Kidney (tissue), 14 donors: Measurements from ENCODE around the gene DLG2. TPM values are rescaled to one million over a fixed set of nuclear protein-coding genes. Genes with fewer than 3 reads are reported as not detected.

ENCODE experiments used
- DNase-seq, 5 donors: peaks; one replicate each; pipeline ENCODE4 v3.0.0-alpha.2; 2013 to 2020
- FAIRE-seq: peaks from 2 replicates; lab custom pipeline; 2012; peaks lifted over from hg19 to GRCh38; lab: Jason Lieb, UNC
- H3K27ac ChIP-seq, 2 donors: one replicate each; pipeline ENCODE4 v1.7.0; 2013; ENCODE audit warnings: low read depth in 2 of 2, low read length in 2 of 2, inconsistent platforms in 1 of 2
- H3K27me3 ChIP-seq: one replicate; pipeline ENCODE4 v1.7.1; 2013; ENCODE audit warnings: low read length, inconsistent platforms; ENCODE audit not compliant: control insufficient read depth, insufficient read depth
- H3K36me3 ChIP-seq, 3 donors: one replicate each; pipeline versions ENCODE4 v1.7.0 to v1.7.1; 2013; ENCODE audit warnings: low read length in 3 of 3, control low read depth in 1 of 3, inconsistent platforms in 1 of 3; ENCODE audit not compliant: insufficient read depth in 3 of 3, control insufficient read depth in 2 of 3
- H3K4me1 ChIP-seq, 3 donors: one replicate each; pipeline versions ENCODE4 v1.7.0 to v1.7.1; 2013; ENCODE audit warnings: low read length in 3 of 3, inconsistent platforms in 1 of 3, low read depth in 1 of 3; ENCODE audit not compliant: control insufficient read depth in 2 of 3, insufficient read depth in 2 of 3
- H3K4me3 ChIP-seq, 3 donors: one replicate each; pipeline versions ENCODE4 v1.7.0 to v1.8.1; 2013; ENCODE audit warnings: low read length in 3 of 3, control low read depth in 1 of 3, inconsistent platforms in 1 of 3
- H3K9ac ChIP-seq, 3 donors: one replicate each; pipeline versions ENCODE4 v1.7.0 to v1.7.1; 2013; ENCODE audit warnings: low read length in 3 of 3, control low read depth in 1 of 3, inconsistent platforms in 1 of 3
- H3K9me3 ChIP-seq, 3 donors: one replicate each; pipeline versions ENCODE4 v1.7.0 to v1.7.1; 2013; ENCODE audit warnings: low read length in 3 of 3, control low read depth in 1 of 3, inconsistent platforms in 1 of 3; ENCODE audit not compliant: control insufficient read depth in 2 of 3, insufficient read depth in 1 of 3
- intact Hi-C: fragments of 100-400 bp; cut with DNase I; formaldehyde crosslinking; loops from one replicate; pipeline ENCODE4 v1.11.1; 2022
- polyA plus RNA-seq: library from polyadenylated mRNA; stranded (reverse); fragments of 350-450 nt; fragmentation: Illumina TruSeq; extraction: RNeasy Lipid Tissue Mini Kit (QIAGEN cat#74804); gene quantifications from one replicate; pipeline ENCODE4 v1.2.3, GENCODE V29; 2014; ENCODE audit warnings: low read depth, low replicate concordance; ENCODE audit not compliant: insufficient read depth
- total RNA-seq: library from RNA; stranded (reverse); fragmentation: NEBNext Ultra II Directional; extraction: Animal tissue kit (Norgen Biotek cat#: 25700); gene quantifications from one replicate; pipeline ENCODE4 v1.2.1, GENCODE V29; 2021
- TF ChIP-seq, protein P1 (sequence below): IDR thresholded peaks from 3 replicates; pipeline ENCODE4 v1.5.1; 2012; ENCODE audit warnings: mild to moderate bottlenecking, moderate library complexity, borderline replicate concordance; ENCODE audit not compliant: insufficient read depth; ENCODE audit errors: extremely low read depth
- donor health status: control.
- donor health status: control.
- donor health status: control.
- donor health status: control.
- donor health status: control.
- donor health status: DM: yes; HTN: yes; CAD: no.
- donor health status: Normal renal cell carcinoma (clear cell type).

Gene DLG2
- total and polyA plus RNA-seq, 2 donors from 2014 or later: 2.9 to 7.2 TPM

DNA sequence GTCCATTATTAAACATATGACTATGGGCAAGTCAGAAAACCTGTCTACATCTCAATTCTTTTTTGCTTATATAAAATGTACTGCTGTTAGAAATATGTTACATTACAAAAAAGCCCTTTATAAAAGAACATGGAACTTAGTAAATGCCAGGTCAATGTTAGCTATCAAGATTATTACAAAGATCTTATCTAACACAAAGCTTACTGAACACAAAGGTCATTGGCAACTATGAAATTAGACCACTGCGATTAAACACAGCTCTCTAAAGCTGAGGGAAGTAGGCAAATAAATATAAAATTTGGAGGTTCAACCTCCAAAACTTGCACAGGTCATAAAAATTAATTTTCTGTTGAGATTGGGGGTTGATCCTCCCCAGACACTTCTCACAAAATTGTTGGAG, 1648.2 kb downstream of the DLG2 start:
- no peak overlapping the region for H3K4me3 ChIP-seq
- no peaks in the 10 kb centered on the region for H3K9me3 ChIP-seq
- FAIRE-seq (no peak), DNase-seq (no peak)
- H3K4me1 ChIP-seq: no peaks in the 10 kb centered on the region
- H3K27ac ChIP-seq: no peak overlapping the region
- H3K36me3 ChIP-seq: no peaks in the 10 kb centered on the region
- no peak overlapping the region for H3K9ac ChIP-seq
- intact Hi-C loops: no loop called here
- H3K27me3 ChIP-seq: no peaks in the 10 kb centered on the region
- TF ChIP-seq, protein P1, sequence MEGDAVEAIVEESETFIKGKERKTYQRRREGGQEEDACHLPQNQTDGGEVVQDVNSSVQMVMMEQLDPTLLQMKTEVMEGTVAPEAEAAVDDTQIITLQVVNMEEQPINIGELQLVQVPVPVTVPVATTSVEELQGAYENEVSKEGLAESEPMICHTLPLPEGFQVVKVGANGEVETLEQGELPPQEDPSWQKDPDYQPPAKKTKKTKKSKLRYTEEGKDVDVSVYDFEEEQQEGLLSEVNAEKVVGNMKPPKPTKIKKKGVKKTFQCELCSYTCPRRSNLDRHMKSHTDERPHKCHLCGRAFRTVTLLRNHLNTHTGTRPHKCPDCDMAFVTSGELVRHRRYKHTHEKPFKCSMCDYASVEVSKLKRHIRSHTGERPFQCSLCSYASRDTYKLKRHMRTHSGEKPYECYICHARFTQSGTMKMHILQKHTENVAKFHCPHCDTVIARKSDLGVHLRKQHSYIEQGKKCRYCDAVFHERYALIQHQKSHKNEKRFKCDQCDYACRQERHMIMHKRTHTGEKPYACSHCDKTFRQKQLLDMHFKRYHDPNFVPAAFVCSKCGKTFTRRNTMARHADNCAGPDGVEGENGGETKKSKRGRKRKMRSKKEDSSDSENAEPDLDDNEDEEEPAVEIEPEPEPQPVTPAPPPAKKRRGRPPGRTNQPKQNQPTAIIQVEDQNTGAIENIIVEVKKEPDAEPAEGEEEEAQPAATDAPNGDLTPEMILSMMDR: no peak

DNA sequence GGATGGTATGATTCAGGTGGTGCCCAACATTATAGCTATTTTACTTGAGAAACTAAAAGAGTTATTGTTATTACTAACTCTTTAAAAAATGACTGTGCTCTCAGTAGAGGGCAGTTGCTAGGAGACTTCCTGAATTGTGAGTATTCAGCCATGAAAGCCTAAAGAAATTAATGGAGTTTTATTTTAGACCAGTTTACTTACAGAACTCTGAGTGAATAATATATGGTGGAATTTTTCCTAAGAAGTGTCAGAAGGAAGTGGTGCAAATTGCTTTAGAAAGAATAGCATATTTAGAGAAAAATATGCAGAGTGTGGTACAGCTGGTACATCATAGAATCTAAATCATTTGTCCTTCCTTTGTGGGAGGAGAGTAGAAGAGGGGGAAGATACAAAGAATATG, 1651.1 kb downstream of the DLG2 start:
- H3K9ac ChIP-seq: no peak overlapping the region
- intact Hi-C loops: no loop called here
- TF ChIP-seq, protein P1: no peak
- H3K27me3 ChIP-seq: no peaks in the 10 kb centered on the region
- H3K36me3 ChIP-seq: no peaks in the 10 kb centered on the region
- H3K9me3 ChIP-seq: no peaks in the 10 kb centered on the region
- H3K27ac ChIP-seq: no peak overlapping the region
- no peaks in the 10 kb centered on the region for H3K4me1 ChIP-seq
- no peak overlapping the region for H3K4me3 ChIP-seq
- FAIRE-seq (no peak), DNase-seq (peak in 1 of 5 donors; percentile 8)

DNA sequence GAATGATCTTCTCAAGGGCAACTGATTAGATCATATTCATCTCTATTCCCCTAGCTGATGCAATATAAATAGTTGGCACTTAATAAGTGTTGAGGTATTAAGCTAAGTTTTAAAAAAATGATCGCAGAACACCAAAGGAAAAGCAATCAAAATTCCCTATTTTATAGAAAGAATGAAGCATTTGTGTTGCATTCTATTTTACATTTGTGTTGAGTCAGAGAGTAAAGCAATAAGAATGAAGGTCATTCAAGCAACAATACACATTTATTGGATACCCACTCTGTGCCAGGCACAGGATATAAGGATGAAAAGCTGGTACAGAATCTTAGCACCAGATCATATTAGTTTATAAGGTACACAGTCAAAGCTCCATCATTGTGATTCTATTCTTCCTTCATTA, 1654.6 kb downstream of the DLG2 start:
- H3K9me3 ChIP-seq: no peaks in the 10 kb centered on the region
- H3K4me3 ChIP-seq: no peak overlapping the region
- no peaks in the 10 kb centered on the region for H3K4me1 ChIP-seq
- intact Hi-C loops: no loop called here
- DNase-seq (no peak), FAIRE-seq (no peak)
- H3K27ac ChIP-seq: no peak overlapping the region
- no peak overlapping the region for H3K9ac ChIP-seq
- no peaks in the 10 kb centered on the region for H3K27me3 ChIP-seq
- no peaks in the 10 kb centered on the region for H3K36me3 ChIP-seq
- TF ChIP-seq, protein P1: no peak

DNA sequence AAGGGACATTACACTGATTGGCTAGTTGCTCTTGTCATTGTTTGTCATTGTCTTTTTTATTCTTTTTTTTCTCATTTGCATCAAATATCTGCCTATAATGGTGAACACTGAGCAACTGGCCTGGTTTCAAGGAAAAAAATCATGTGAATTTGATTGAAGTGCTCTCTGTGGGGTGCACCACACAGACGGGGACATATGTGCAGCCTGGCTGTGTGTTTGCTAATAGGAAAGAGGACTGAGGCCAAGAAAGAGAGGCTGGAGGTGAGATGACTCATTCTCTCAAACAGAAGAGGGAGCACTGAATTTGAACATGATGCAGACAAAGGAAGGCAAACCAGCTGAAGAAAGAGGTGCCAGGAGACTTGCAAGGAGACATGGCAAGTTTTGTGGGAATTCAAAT, 1656.1 kb downstream of the DLG2 start:
- DNase-seq (no peak), FAIRE-seq (no peak)
- no peaks in the 10 kb centered on the region for H3K9me3 ChIP-seq
- H3K27me3 ChIP-seq: no peaks in the 10 kb centered on the region
- no peaks in the 10 kb centered on the region for H3K4me1 ChIP-seq
- no peak overlapping the region for H3K4me3 ChIP-seq
- no peak overlapping the region for H3K27ac ChIP-seq
- intact Hi-C loops: no loop called here
- TF ChIP-seq, protein P1: no peak
- H3K9ac ChIP-seq: no peak overlapping the region
- no peaks in the 10 kb centered on the region for H3K36me3 ChIP-seq
